Spleen (tissue), 7 donors: Measurements from ENCODE around the gene RNU1-1.
"Not testable (repeated sequence)": the region's sequence is repeated elsewhere in the genome, so short reads cannot be mapped to it uniquely, and the experiment has no call there.

Source experiments
- CTCF ChIP-seq, 11 experiments: fragments of 200-600 bp in 7 of 11; fragments of 450-650 bp in 4 of 11; sonication (generic) in 4 of 11; IDR thresholded peaks in 8 of 11; conservative IDR thresholded peaks in 3 of 11; 1 replicate in 7 of 11; 2 replicates in 4 of 11; pipeline versions ENCODE4 v1.4.0 to v1.8.0; 2016 to 2021; ENCODE audit warnings: antibody characterized with exemption in 11 of 11, inconsistent platforms in 4 of 11, mild to moderate bottlenecking in 1 of 11
- POLR2A ChIP-seq, 3 donors: fragments of 450-650 bp; IDR thresholded peaks; one replicate each; pipeline ENCODE4 v1.5.1; 2017; ENCODE audit warnings: antibody characterized with exemption in 3 of 3, mild to moderate bottlenecking in 1 of 3
- donor health status: DM: no; HTN: no; CAD: no; lungs with moderate emphysema.
- donor health status: DM: no; HTN: no; CAD: no.
- donor health status: DM: no; HTN: no; CAD: no.

GRCh38 chr1:16521679-16522078 lies 7.6 kb upstream of the RNU1-1 start:
- not testable (repeated sequence) for TF ChIP-seq POLR2A (IDR thresholded peaks at IDR 0.05); CTCF (IDR thresholded peaks at IDR 0.05 in 8 of 11, conservative IDR thresholded peaks at IDR 0.05 in 3 of 11)
